Measurements from ENCODE around the gene PRODH. TPM values are rescaled to one million over a fixed set of nuclear protein-coding genes. Genes with fewer than 3 reads are reported as not detected.
"Not testable (repeated sequence)": the region's sequence is repeated elsewhere in the genome, so short reads cannot be mapped to it uniquely, and the experiment has no call there.

The PRODH gene, protein sequence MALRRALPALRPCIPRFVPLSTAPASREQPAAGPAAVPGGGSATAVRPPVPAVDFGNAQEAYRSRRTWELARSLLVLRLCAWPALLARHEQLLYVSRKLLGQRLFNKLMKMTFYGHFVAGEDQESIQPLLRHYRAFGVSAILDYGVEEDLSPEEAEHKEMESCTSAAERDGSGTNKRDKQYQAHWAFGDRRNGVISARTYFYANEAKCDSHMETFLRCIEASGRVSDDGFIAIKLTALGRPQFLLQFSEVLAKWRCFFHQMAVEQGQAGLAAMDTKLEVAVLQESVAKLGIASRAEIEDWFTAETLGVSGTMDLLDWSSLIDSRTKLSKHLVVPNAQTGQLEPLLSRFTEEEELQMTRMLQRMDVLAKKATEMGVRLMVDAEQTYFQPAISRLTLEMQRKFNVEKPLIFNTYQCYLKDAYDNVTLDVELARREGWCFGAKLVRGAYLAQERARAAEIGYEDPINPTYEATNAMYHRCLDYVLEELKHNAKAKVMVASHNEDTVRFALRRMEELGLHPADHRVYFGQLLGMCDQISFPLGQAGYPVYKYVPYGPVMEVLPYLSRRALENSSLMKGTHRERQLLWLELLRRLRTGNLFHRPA
- 7.6 TPM for total RNA-seq

- DNase-seq, result no peak
Measured at GRCh38 chr22:18935889-18936529, at the start of gene PRODH. PRODH (minus strand) TSS chr22:18936293; CDS start chr22:18936287, 6 bp downstream.

DNA sequence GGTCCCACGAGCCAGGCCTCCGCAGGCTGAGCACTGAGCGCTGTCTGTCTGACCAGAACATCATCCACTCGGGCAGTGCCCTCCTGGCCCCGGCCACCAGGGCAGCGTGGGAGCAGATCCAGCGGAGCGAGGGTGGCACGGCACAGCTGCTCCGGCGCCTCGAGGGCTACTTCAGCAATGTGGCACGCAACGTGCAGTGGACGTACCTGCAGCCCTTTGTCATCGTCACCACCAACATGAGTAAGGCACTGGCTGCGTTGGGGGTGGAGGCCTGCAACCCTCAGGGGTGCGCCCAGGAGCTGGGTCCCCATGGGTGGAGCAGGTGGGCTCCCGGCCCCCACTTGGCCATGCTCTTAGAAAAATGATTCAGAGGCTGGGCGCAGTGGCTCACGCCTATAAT is 49.7 kb upstream of the PRODH start:
- DNase-seq, result no peak

DNA sequence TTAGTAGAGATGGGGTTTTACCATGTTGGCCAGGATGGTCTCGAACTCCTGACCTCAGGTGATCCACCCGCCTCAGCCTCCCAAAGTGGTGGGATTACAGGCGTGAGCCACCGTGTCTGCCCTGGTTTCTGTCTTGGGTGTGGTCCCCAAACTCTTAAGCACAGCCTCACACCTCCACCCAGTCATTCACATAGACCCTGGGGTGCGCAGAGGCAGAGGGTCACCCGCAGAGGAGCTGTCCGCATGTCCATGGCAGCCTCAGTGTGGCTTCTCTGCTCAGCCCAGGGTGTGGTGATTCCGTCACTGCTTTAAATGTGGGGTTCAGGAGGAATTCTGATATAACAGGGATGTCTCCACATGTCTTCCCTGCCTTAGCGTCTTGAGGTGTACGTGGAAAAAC is 48.5 kb upstream of the PRODH start:
- no peak for DNase-seq

DNA sequence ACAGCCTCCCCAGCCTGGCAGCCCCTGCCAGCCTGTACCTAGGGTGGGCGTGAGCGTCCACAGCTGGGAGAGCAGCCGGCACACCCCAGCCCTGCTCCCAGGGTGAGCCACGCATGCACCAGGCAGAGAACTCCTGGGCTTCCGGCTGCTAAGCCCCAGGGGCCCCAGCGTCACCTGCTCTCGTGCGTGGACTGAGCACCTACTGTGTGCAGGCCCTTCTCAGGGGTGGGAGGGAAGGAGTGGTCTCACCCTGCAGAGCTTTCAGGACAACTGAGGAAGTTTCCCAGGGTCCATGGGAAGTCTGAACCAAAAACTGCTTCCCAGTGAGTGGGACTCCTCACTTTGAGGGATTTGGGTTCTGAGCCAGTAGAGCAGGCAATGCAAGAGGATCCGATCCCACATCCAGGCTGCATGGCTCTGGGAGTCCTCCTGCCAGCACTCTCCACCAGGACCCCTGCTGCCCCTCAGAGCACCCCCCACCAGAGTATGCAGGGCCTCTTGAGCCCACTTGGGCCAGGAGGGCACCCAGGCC is 47.1 kb upstream of the PRODH start:
- no peak for DNase-seq

DNA sequence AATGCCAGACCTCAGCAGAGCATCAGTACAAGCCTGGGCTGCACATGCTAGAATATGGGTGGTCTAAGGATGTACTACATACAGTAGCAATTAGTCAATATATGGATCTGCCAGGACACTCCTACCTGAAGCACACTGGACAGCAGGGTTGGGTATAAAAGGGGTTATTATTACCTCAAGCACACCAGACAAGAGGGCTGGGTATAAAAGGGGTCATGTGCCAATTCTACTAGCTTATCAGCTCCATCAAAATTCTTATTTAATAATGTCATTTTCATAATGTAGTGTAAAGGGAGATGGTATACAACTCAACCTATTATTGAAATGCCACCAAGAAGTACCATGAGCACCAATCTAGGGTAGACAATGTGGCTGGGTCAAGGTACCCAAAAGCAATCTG is 44.7 kb upstream of the PRODH start:
- DNase-seq, result no peak

DNA sequence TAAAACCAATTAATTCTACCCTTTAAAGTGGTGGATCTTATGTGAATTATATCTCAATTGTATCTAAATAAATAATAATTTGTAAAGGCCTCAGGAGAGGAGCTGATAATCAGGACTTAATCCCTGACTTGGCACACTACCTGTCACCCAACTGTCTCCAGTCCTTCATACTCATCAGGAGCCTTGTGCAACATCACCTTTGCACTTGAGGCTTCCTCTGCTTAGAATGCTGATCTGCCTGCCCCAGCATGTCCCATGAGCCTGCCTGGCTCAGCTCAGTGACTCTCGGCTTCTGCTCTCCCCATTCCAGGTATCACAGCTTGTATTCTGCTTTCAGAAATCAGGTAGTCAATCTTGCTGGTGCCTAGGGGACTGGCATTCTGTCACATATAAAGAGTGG is 43.9 kb upstream of the PRODH start:
- no peak for DNase-seq

DNA sequence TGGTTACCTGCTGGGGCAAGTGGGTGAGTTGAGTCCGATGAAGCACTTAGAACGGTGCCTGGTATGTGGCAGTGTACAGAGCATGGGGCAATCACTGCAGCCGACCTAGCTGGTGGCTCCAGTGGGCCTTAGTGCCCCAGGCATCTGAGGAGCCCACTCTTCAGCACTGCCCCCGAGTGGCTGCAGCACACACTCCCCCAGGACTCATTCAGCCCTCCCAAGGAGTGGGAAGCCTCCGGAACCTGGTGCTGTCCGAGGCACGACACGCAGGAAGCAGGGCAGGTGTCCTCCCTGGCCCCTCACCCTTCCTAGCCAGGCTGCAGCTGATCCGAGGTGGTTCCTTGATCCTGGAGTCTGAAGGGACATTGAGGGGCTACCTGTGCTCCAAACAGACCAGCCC is 42.4 kb upstream of the PRODH start:
- no peak for DNase-seq

GRCh38 chr22:18977824-18978425 is 41.8 kb upstream of the PRODH start:
- DNase-seq, result no peak

GRCh38 chr22:18976197-18976751 is 40.2 kb upstream of the PRODH start:
- no peak for DNase-seq

- DNase-seq, result no peak
Measured at GRCh38 chr22:18975434-18976196, 39.5 kb upstream of the PRODH start.

DNA sequence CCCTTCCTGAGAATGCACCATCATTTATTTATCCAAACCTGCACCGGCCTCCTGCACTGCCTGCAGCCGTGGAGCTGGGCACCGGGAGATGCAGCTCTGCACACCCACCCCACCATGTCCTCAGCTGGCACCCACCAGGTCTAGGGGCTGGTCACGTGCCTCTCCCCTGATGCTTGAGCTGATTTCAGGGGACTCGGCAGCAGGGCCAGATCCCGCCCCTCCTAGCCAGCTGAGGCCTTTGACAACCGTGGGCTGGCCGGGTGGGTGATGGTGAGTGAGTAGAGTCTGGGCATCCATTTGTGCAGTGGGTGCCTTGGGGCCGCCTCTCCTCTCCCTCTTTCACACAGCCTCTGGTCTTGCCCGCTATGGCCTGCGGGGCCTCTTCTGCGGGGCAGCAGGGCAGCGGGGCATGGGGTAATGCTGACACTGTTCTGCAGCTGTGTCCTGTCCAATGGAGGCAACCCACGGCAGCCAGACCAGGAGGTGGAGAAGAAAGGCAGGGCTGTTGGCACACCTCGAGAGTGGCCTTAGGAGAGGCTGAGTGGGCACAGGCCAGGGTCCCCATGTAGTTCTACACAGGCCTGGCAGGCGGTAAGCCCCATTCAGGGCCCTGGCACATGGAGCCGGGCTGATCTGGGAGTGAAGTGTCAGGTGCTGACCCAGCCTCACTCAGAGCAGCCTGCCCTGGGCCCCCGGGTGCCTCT is 38.5 kb upstream of the PRODH start:
- no peak for DNase-seq

GRCh38 chr22:18973264-18974031 is 37.4 kb upstream of the PRODH start:
- DNase-seq, result no peak

DNA sequence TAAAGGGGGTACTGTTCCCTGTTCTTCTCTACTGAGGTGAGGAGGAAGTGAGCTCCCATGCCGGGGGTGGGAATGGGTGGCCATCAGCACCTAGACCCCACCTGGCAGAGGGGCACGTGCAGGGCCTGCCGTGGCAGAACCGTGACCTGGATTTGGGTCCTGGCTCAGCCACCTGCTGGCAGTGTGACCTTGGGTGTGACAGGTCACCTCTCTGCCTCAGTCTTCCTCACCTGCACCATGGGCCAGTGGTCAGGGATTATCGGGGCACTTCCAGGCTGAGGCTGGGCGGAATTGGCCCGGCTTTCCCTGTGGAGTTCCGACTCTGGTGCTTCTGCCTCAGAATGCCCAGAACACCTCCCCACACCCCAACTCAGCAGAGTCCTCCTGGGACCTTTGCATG is 36.5 kb upstream of the PRODH start:
- not testable (repeated sequence) for DNase-seq

- DNase-seq, result not testable (repeated sequence)
Measured at GRCh38 chr22:18972029-18972428, 35.9 kb upstream of the PRODH start.

DNA sequence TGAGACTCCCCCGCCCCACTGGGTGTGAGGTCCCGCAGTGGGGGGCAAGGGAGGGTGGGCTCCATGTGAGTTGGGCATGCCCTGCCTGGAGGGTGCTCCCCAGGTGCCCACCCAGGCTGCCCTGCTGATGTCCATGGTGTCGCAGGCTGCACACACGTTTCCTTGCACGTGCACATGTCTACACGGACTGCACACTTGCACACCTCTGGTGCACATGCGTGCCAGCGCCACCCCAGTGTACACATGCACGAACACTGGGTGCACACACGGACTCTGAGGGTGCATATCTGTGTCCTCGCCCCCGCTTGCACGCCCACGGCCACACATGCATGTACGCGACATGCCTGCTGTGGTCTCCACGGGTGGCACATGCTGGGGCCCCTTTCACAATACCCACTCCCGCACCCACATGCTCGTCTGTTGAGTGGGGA is 35.2 kb upstream of the PRODH start:
- DNase-seq, result no peak

DNA sequence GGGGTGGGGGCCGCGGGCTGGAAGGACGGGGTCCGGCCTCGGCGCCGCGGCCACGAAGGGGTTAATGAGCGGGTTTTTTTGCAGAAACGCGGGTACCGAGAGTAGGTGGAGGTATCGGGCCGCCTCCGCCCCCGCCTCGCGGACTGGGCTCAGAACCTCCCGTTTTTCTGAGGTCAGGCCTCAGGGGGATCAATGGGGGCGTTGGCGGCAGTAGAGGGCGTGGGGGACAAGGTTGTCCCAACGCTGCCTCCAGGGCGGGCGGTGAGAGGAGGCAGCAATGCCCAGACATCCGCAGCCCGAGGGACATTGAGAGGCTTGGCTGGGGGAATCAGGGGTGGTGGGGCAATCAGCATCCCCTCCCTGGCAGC is 34.8 kb upstream of the PRODH start:
- no peak for DNase-seq

GRCh38 chr22:18970176-18970947 is 34.3 kb upstream of the PRODH start:
- DNase-seq, result peak; percentile 33

GRCh38 chr22:18969158-18969942 is 33.3 kb upstream of the PRODH start:
- not testable (repeated sequence) for DNase-seq

All from tongue (tissue), 2 donors.